OCI-LY7 (cell line): ENCODE data around the gene FUT7. TPM values are rescaled to one million over a fixed set of nuclear protein-coding genes. Genes with fewer than 3 reads are reported as not detected.
A peak's percentile ranks its signal among the peaks of the same experiment; 100 is the strongest.

Source experiments
- BruUV-seq: library from RNA; stranded (reverse); fragments of 400-500 nt; replicated peaks from 2 replicates; lab custom pipeline; 2021; lab: Mats Ljungman, UMichigan
- CTCF ChIA-PET: fragments of 300-600 bp; sonication (Branson Sonifier 250); formaldehyde crosslinking; loops from one replicate; lab custom pipeline; 2022; ENCODE audit warnings: antibody characterized with exemption; ENCODE audit not compliant: unreplicated experiment; lab: Charles Lee
- POLR2A ChIA-PET: fragments of 300-600 bp; sonication (Branson Sonifier 250); formaldehyde crosslinking; loops from one replicate; lab custom pipeline; 2022; ENCODE audit warnings: antibody characterized with exemption; lab: Charles Lee
- DNase-seq: peaks from one replicate; pipeline ENCODE4 v3.0.0-alpha.2; 2015; ENCODE audit warnings: low spot score
- H2AFZ ChIP-seq: fragments of 200-600 bp; sonication (generic), shearing (Covaris generic); 2 replicates; pipeline ENCODE4 v1.6.1; 2014; ENCODE audit warnings: mild to moderate bottlenecking, antibody characterized with exemption, low read length, moderate library complexity
- H3K27ac ChIP-seq: fragments of 200-600 bp; sonication (generic); 2 replicates; pipeline ENCODE4 v1.5.1; 2014; ENCODE audit warnings: mixed run types, low read depth, mild to moderate bottlenecking, moderate library complexity, low read length, inconsistent platforms; ENCODE audit not compliant: poor library complexity, severe bottlenecking
- H3K36me3 ChIP-seq: fragments of 200-600 bp; sonication (generic); 2 replicates; pipeline ENCODE4 v1.6.1; 2014; ENCODE audit warnings: mild to moderate bottlenecking, antibody characterized with exemption, low read length, moderate library complexity, mixed read lengths; ENCODE audit not compliant: insufficient read depth
- H3K4me1 ChIP-seq: fragments of 200-600 bp; sonication (generic); 2 replicates; pipeline ENCODE4 v1.5.1; 2014; ENCODE audit warnings: mild to moderate bottlenecking, low read length; ENCODE audit not compliant: insufficient read depth, poor library complexity, severe bottlenecking
- H3K4me2 ChIP-seq: fragments of 200-600 bp; sonication (generic); 2 replicates; pipeline ENCODE4 v1.6.1; 2014; ENCODE audit warnings: mild to moderate bottlenecking, low read length
- H3K4me3 ChIP-seq: fragments of 200-600 bp; sonication (generic); 2 replicates; pipeline ENCODE4 v1.5.1; 2014; ENCODE audit warnings: mild to moderate bottlenecking, low read depth, low read length; ENCODE audit not compliant: poor library complexity, severe bottlenecking
- H3K79me2 ChIP-seq: fragments of 200-600 bp; sonication (generic); 2 replicates; pipeline ENCODE4 v1.6.1; 2016; ENCODE audit warnings: low read depth, mild to moderate bottlenecking, low read length, moderate library complexity, mixed read lengths; ENCODE audit not compliant: insufficient read depth
- H3K9me2 ChIP-seq: fragments of 200-600 bp; sonication (generic); 2 replicates; pipeline ENCODE4 v1.6.1; 2016; ENCODE audit warnings: mild to moderate bottlenecking, low read length, mixed read lengths; ENCODE audit not compliant: insufficient read depth
- H3K9me3 ChIP-seq: fragments of 200-600 bp; sonication (generic); 2 replicates; pipeline ENCODE4 v1.6.1; 2014; ENCODE audit warnings: mild to moderate bottlenecking, mixed run types, low read length, mixed read lengths
- H4K20me1 ChIP-seq: fragments of 200-600 bp; sonication (generic); 2 replicates; pipeline ENCODE4 v1.6.1; 2014; ENCODE audit warnings: mild to moderate bottlenecking, antibody characterized with exemption, low read length, moderate library complexity, mixed read lengths; ENCODE audit not compliant: insufficient read depth
- EZH2phosphoT487 ChIP-seq: fragments of 200-600 bp; sonication (generic); IDR thresholded peaks from 2 replicates; pipeline ENCODE4 v1.6.1; 2018; ENCODE audit warnings: low read depth, borderline replicate concordance, mild to moderate bottlenecking, mixed run types, antibody characterized with exemption, low read length, moderate library complexity, mixed read lengths
- intact Hi-C: fragments of 100-400 bp; cut with micrococcal nuclease; formaldehyde crosslinking; loops from one replicate; pipeline ENCODE4 v1.10.0; 2022; ENCODE audit not compliant: unreplicated experiment
- total RNA-seq, 2 experiments: library from RNA; depleted of rRNA in 1 of 2; stranded (reverse); fragments of >200 nt in 1 of 2; shearing (Covaris generic) in 1 of 2; gene quantifications; 2 replicates each; pipeline ENCODE4 v1.2.3, GENCODE V29; 2014 to 2022
- TF ChIP-seq, protein P1 (sequence below): fragments of 200-600 bp; sonication (generic); conservative IDR thresholded peaks from 2 replicates; pipeline ENCODE4 v1.5.1; 2014; ENCODE audit warnings: mild to moderate bottlenecking, antibody characterized with exemption, low read length, moderate library complexity, mixed read lengths

The FUT7 gene
- total RNA-seq, 2 experiments from 2014 or later = 0.21 TPM; not detected in 1

DNA sequence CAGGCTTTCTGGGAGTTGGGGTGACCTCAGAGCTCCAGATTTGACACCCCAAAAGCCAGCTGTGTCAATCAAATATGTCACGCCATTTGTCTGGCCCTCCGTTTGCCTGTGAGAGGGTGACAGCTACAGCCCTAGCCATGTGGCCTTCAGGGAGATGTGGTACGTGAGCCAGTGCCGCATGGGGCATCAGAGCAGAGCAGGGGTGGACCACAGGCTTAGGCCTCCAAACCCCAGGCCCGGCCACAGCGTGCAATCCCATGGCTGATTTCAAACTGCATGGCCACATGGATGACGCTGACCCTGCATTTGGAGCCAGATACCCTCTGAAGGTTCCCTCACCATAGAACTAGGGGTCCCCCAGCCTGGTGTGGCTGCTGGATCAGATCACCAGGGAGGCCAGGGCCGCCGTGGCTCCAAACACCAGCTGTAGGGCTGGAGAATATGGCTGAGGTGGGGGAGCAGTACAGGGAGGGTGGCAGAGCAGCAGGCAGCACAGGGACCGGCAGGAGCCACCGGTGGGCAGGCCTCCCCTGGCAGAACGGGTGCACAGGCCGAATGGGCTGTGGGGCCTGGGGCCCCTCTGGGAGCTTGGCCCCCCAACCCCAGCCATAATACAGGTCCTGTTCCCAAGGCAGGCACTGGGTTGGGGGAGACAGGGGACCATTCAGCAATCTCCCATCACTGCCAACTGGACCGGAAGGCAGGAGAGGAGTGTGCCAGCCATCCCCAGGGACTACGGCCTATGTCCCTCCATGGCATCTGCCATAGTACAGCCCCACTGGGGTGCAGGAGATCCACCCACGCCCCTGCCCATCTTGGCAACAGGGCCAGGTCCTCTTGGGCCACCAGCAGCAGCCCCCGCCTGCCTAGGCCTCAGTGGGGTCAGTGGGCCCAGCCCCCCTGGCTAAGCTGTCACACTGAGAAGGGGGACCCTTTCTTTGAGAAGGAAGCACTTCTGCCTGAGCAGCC is 36.9 kb upstream of the FUT7 start:
- Histone ChIP-seq H4K20me1 (no peaks in the 10 kb centered on the region), H3K79me2 (peaks cover 14% of the 10 kb centered on the region; the same call in 1 of the 2 replicates), H3K4me1 (peaks cover 24% of the 10 kb centered on the region), H3K9me3 (no peaks in the 10 kb centered on the region), H3K36me3 (peaks cover 17% of the 10 kb centered on the region; the same call in 1 of the 2 replicates), H3K9me2 (no peaks in the 10 kb centered on the region), H3K4me2 (peak overlapping the region; percentile 86), H2AFZ (no peak overlapping the region), H3K4me3 (peak overlapping the region; percentile 75), H3K27ac (peak overlapping the region; percentile 57)
- POLR2A ChIA-PET = interaction anchor here (1.0 to 3.1 kb wide), 7 partner anchors 8 to 82 kb away, joined by 4 to 13 read pairs (median 6); partner anchors contain the start of genes ABCA2, MAN1B1 and UAP1L1
- intact Hi-C loops = loop anchor here (2.0 kb wide), 3 partner anchors 46 to 168 kb away; partner anchors contain the start of genes DPP7 and RNF224
- CTCF ChIA-PET = interaction anchor here (0.5 to 1.3 kb wide), 5 partner anchors 9 to 109 kb away, joined by 3 to 8 read pairs (median 5); partner anchors contain the start of genes MAN1B1 and NPDC1
- no TSS peak for BruUV-seq
- no peak for TF ChIP-seq EZH2phosphoT487
- TF ChIP-seq, protein P1, sequence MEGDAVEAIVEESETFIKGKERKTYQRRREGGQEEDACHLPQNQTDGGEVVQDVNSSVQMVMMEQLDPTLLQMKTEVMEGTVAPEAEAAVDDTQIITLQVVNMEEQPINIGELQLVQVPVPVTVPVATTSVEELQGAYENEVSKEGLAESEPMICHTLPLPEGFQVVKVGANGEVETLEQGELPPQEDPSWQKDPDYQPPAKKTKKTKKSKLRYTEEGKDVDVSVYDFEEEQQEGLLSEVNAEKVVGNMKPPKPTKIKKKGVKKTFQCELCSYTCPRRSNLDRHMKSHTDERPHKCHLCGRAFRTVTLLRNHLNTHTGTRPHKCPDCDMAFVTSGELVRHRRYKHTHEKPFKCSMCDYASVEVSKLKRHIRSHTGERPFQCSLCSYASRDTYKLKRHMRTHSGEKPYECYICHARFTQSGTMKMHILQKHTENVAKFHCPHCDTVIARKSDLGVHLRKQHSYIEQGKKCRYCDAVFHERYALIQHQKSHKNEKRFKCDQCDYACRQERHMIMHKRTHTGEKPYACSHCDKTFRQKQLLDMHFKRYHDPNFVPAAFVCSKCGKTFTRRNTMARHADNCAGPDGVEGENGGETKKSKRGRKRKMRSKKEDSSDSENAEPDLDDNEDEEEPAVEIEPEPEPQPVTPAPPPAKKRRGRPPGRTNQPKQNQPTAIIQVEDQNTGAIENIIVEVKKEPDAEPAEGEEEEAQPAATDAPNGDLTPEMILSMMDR = no peak
- no peak for DNase-seq

DNA sequence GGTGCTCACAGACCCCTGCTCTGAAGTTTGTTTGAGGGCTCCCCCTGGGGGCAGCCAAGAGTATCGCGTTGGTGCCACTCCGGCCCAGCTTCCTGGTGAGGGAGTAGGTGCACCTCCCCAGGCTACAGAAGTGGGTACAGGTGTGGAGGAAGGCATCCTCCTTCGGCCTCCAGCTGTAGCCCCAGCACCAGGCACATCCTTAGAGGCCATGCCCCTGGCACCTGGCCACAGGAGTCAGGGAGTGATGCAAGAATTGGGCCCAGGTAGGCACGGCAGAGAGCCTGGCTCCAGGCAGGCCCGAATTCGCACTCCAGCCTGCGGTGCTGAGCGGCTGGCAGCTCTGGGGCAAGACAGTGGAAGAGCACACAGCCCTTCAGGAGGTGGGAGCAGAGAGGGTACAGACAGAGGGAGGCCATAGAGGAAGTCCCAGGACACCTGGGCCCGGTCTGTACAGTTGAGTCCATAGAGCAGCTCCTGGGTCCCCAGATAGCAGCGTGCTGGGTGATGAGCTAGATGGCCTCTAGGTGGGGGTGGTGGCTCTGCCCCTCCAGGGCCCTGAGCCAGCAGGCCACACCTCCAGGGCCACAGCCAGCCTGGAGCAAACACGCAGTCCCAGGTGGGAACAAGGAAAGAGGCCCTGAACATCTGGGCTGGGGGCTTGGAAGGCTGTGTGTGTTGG is 36.1 kb upstream of the FUT7 start:
- Histone ChIP-seq H2AFZ (no peak overlapping the region), H3K4me1 (peaks cover 24% of the 10 kb centered on the region), H3K4me3 (peak overlapping the region; percentile 75), H3K27ac (peak overlapping the region; percentile 57), H3K36me3 (peaks cover 23% of the 10 kb centered on the region; the same call in 1 of the 2 replicates), H3K79me2 (peaks cover 14% of the 10 kb centered on the region; the same call in 1 of the 2 replicates), H3K4me2 (peak overlapping the region; percentile 86), H4K20me1 (no peaks in the 10 kb centered on the region), H3K9me2 (no peaks in the 10 kb centered on the region), H3K9me3 (no peaks in the 10 kb centered on the region)
- intact Hi-C loops = loop anchor here (2.0 kb wide), 4 partner anchors 21 to 169 kb away; partner anchors contain the start of genes DPP7, NPDC1 and RNF224
- ChIA-PET CTCF (interaction anchor here (0.5 to 1.3 kb wide), 9 partner anchors 10 to 163 kb away, joined by 3 to 8 read pairs (median 4); partner anchors contain the start of genes MAN1B1, NPDC1 and SLC34A3), POLR2A (interaction anchor here (0.8 to 1.8 kb wide), 5 partner anchors 9 to 173 kb away, joined by 3 to 9 read pairs (median 4); partner anchors contain the start of genes MAN1B1, TUBB4B and UAP1L1)
- no TSS peak for BruUV-seq
- TF ChIP-seq, protein P1 = peak; percentile 77
- no peak for TF ChIP-seq EZH2phosphoT487
- DNase-seq = peak; percentile 94
